Measurements from ENCODE around the gene ACAP1.
A peak's percentile ranks its signal among the peaks of the same experiment; 100 is the strongest.

ACAP1 gene

GRCh38 chr17:7383371-7383741 lies 47.0 kb downstream of the ACAP1 start:
- TF ChIP-seq, protein P1, sequence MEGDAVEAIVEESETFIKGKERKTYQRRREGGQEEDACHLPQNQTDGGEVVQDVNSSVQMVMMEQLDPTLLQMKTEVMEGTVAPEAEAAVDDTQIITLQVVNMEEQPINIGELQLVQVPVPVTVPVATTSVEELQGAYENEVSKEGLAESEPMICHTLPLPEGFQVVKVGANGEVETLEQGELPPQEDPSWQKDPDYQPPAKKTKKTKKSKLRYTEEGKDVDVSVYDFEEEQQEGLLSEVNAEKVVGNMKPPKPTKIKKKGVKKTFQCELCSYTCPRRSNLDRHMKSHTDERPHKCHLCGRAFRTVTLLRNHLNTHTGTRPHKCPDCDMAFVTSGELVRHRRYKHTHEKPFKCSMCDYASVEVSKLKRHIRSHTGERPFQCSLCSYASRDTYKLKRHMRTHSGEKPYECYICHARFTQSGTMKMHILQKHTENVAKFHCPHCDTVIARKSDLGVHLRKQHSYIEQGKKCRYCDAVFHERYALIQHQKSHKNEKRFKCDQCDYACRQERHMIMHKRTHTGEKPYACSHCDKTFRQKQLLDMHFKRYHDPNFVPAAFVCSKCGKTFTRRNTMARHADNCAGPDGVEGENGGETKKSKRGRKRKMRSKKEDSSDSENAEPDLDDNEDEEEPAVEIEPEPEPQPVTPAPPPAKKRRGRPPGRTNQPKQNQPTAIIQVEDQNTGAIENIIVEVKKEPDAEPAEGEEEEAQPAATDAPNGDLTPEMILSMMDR (conservative IDR thresholded peaks at IDR 0.05; ENCODE audit: low read depth, low read length): no peak
- H3K4me3 ChIP-seq (ENCODE audit: low read depth, low read length): no peak overlapping the region
- no peak for DNase-seq (ENCODE audit: low read depth)

DNA sequence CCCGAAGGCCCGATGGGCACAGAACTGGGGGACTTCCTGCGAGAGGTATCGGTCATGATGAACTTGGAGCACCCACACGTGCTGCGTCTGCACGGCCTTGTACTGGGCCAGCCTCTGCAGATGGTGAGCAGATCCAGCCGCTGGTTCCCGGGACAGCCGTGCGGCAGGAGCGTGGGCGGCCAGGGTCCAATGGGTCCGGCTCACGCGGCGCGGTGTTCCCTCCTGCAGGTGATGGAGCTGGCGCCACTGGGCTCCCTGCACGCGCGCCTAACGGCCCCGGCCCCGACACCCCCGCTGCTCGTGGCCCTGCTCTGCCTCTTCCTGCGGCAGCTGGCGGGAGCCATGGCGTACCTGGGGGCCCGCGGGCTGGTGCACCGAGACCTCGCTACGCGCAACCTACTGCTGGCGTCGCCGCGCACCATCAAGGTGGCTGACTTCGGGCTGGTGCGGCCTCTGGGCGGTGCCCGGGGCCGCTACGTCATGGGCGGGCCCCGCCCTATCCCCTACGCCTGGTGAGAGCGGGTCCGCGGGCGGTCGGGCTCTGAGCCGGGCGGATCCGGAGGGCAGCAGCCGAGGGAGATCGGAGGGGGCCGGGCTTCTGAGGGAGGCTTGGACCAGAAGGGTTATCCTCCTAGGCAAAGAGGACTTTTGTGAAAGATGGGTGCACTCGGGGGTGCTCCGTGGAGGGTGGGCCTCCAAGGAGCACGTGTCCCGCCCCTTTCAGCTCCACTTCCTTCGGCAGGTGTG lies 47.6 kb downstream of the ACAP1 start:
- peak overlapping the region; percentile 44 for H3K4me3 ChIP-seq (ENCODE audit: low read depth, low read length)
- DNase-seq (ENCODE audit: low read depth): no peak
- TF ChIP-seq, protein P1 (conservative IDR thresholded peaks at IDR 0.05; ENCODE audit: low read depth, low read length): no peak

GRCh38 chr17:7384489-7385081 lies 48.3 kb downstream of the ACAP1 start:
- TF ChIP-seq, protein P1 (conservative IDR thresholded peaks at IDR 0.05; ENCODE audit: low read depth, low read length): no peak
- H3K4me3 ChIP-seq (ENCODE audit: low read depth, low read length): peak overlapping the region; percentile 44
- no peak for DNase-seq (ENCODE audit: low read depth)

DNA sequence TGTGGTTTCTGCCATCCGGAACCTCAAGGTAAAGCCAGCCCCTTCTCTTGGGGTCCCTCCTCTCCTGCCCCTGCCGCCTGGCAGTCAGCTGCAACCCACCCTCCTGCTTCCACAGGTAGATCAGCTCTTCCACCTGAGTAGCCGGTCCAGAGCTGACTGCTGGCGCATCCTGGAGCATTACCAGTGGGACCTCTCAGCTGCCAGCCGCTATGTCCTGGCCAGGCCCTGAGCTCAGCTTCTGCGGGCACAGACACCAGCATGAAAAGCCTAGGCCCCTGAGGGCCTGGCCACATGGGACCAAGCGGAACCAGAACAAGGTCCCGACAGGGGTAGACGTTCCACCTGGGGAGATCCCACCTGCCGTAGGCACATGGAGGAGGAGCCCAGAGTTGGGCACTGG lies 52.5 kb downstream of the ACAP1 start:
- H3K4me3 ChIP-seq (ENCODE audit: low read depth, low read length): no peak overlapping the region
- TF ChIP-seq, protein P1 (conservative IDR thresholded peaks at IDR 0.05; ENCODE audit: low read depth, low read length): no peak
- no peak for DNase-seq (ENCODE audit: low read depth)

DNA sequence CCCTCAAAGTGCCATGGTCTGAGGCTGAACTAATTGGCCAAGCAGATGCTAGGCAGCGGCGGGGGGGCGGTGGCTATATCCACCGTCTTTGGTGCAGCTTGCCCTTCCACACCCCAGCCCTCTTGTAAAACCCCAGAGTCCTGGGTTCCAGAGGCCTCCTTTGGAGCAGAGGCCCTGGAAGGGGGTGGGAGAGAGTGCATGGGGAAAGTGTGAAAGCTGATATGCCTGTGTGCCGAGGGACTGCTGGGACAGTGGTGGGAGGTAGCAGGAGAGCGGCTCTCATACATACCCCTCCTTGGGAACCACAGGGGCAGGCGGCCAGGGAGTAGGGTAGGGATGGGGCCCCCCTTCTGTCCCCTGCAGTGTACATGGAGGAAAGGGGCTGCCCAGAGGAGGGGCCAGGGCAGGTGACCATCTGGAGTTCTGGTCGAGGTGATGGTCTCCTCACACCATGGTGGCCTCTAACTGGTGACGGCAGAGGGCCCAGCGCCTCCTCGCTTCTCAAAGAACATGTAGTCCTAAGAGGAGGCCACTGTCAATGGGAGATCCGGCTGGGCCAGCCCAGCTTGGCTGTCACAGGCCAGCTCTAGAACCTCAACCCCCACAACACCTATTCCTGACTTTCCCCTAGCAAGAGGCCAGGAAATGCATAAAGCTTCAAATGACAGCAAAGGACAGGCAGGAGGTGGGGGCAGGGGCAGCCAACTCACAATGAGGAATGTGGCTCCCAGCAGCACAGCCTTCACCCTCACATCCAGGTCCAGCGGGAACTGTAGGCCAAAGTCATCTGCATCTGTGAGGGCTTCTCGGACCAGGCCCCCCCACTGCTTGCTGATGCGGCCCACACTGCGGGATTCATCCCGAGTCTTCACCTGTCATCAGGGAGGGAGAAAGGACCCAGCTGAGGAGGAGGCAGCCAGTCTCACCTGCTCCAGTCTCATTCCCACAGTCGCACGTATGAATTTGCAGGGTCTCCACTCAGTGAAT lies 53.9 kb downstream of the ACAP1 start:
- TF ChIP-seq, protein P1 (conservative IDR thresholded peaks at IDR 0.05; ENCODE audit: low read depth, low read length): no peak
- H3K4me3 ChIP-seq (ENCODE audit: low read depth, low read length): no peak overlapping the region
- no peak for DNase-seq (ENCODE audit: low read depth)

GRCh38 chr17:7391307-7391706 lies 55.0 kb downstream of the ACAP1 start:
- TF ChIP-seq, protein P1 (conservative IDR thresholded peaks at IDR 0.05; ENCODE audit: low read depth, low read length): no peak
- DNase-seq (ENCODE audit: low read depth): no peak
- H3K4me3 ChIP-seq (ENCODE audit: low read depth, low read length): no peak overlapping the region
